Measurements from ENCODE around the gene KRT4.

DNA sequence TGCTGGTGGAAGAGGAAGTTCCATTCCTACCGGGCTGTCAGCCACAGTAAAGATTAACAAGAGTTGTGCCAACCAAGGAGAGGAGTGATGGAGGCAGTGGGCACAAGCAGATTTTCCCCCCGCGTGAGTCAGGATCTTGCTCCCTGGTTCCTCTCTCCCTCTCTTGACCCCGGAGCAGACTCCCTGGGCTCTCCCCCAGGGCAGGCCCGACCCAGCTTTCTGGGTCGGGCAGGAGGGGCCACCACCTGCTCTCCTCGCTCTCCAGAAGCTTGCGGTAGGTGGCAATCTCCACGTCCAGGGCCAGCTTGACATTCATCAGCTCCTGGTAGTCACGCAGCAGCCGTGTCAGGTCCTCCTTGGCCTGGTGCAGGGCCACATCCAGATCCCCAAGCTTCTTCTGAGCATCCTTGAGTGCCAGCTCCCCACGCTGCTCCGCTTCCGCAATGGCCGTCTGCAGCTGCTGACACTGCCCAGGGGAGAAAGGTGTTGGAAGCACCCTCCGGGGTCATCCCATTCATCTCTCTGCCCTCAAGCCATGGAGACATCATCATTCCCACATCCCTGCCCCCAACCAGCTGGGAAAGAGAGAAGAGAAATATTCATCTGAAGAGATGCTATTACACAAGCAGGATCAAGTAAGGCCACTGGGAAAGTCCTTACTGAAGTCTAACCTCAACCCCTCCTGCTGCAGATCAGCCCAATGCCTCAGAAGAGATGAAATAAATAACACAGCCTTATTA lies 9.0 kb upstream of the KRT4 start:
- TF ChIP-seq, protein P1, sequence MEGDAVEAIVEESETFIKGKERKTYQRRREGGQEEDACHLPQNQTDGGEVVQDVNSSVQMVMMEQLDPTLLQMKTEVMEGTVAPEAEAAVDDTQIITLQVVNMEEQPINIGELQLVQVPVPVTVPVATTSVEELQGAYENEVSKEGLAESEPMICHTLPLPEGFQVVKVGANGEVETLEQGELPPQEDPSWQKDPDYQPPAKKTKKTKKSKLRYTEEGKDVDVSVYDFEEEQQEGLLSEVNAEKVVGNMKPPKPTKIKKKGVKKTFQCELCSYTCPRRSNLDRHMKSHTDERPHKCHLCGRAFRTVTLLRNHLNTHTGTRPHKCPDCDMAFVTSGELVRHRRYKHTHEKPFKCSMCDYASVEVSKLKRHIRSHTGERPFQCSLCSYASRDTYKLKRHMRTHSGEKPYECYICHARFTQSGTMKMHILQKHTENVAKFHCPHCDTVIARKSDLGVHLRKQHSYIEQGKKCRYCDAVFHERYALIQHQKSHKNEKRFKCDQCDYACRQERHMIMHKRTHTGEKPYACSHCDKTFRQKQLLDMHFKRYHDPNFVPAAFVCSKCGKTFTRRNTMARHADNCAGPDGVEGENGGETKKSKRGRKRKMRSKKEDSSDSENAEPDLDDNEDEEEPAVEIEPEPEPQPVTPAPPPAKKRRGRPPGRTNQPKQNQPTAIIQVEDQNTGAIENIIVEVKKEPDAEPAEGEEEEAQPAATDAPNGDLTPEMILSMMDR (IDR thresholded peaks at IDR 0.05; ENCODE audit: low read depth, low read length, poor library complexity, severe bottlenecking), result no peak
- no peak for TF ChIP-seq EZH2phosphoT487 (IDR thresholded peaks at IDR 0.05; ENCODE audit: borderline replicate concordance, low read length)
